Retinal pigment epithelial cell (primary cell): ENCODE data around the gene NREP.

ENCODE experiments used
- DNase-seq: peaks from one replicate; pipeline ENCODE4 v3.0.0-alpha.2; 2010; ENCODE audit warnings: low read depth
- H3K4me3 ChIP-seq: 2 replicates; pipeline ENCODE4 v1.5.1; 2011; ENCODE audit warnings: mild to moderate bottlenecking, low read length, control low read depth, moderate library complexity
- CTCF ChIP-seq: conservative IDR thresholded peaks from 2 replicates; pipeline ENCODE4 v1.5.1; 2011; ENCODE audit warnings: low read depth, low read length, control low read depth, inconsistent platforms

NREP gene

DNA sequence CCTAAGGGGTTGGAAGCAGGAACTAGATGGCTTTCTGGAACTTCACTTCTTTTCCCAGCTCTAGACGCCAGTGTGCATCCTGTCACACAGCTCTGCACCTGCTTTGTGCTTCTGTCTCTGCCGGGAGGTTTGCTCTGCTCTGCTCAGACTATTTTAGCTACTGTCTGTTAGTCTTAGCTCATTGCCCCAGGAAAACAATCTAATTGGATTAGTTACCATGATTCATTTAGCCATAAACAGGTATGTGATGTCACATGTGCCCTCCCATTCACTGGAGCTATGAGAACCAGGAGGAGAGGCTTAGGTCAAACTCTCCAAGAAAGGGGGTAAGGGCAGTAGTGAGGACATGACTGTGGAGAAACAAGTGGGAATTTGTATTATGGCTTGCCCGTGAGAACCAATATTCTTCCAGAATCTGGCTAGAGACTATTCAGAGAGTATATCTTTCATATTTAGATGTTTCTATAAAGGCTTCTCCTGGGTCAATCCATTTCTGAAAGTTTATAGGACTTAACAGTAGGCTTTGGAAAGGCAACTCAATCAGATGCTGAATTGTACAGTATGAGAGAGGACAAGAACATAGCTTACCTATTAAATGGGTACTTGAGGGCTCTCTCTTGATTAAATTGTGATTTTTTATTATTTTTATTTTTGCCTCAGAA lies 22.4 kb upstream of the NREP start:
- TF ChIP-seq CTCF = no peak
- peak; percentile 75 for DNase-seq

GRCh38 chr5:111776913-111777781 lies 20.2 kb upstream of the NREP start:
- no peak for DNase-seq
- H3K4me3 ChIP-seq = no peak overlapping the region
- no peak for TF ChIP-seq CTCF

More for the DNA sequence above, 22.4 kb upstream of the NREP start:
- no peak overlapping the region for H3K4me3 ChIP-seq

DNA sequence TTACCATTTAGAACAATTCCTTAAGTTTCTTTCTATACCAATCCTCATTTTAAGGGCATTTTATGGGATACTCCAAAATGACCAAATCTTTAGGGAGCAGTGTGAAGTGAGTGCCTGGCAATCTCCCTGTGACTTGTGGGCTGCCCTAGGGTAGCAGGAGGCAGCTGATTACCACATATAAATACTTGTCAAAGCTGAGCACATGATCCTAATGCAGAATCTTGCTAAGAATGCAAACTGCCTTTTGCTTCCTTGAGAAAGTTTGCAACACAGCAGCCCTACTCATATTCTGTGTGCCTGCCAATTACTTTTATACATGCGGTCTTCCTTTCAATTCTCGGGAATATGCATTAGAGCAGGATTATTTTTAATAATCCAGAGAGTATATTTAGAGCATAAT lies 18.2 kb upstream of the NREP start:
- peak overlapping the region; percentile 5 for H3K4me3 ChIP-seq
- peak; percentile 94 for DNase-seq
- TF ChIP-seq CTCF = no peak

DNA sequence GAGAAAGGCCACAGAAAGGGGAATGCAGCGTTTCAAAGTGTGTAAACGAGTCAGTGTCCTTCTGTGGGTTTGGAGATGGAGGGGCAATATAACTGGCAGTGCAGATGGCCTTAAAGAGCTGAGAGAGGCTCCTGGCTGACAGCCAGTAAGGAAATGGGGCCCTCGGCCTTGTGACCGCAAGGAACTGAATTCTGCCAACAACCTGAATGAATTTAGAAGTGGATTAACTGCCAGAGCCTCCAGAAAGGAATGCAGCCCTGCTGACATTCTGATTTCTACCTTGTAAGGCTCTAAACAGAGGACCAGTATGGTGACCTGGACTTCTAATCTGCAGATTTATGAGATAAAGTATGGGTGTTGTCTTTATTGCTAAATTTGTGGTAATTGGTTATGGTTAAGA lies 17.5 kb upstream of the NREP start:
- TF ChIP-seq CTCF = no peak
- H3K4me3 ChIP-seq = no peak overlapping the region
- DNase-seq = peak; percentile 88

- H3K4me3 ChIP-seq = no peak overlapping the region
- TF ChIP-seq CTCF = peak; percentile 6
- DNase-seq = no peak
Observed at GRCh38 chr5:111772456-111773122, 15.6 kb upstream of the NREP start.

GRCh38 chr5:111769541-111769940 lies 12.5 kb upstream of the NREP start:
- DNase-seq = no peak
- H3K4me3 ChIP-seq = no peak overlapping the region
- no peak for TF ChIP-seq CTCF
